Measurements from ENCODE around the gene ACMSD. TPM values are rescaled to one million over a fixed set of nuclear protein-coding genes. Genes with fewer than 3 reads are reported as not detected.
A peak's percentile ranks its signal among the peaks of the same experiment; 100 is the strongest.

The ACMSD gene
- polyA plus RNA-seq, 2 donors = not detected

DNA sequence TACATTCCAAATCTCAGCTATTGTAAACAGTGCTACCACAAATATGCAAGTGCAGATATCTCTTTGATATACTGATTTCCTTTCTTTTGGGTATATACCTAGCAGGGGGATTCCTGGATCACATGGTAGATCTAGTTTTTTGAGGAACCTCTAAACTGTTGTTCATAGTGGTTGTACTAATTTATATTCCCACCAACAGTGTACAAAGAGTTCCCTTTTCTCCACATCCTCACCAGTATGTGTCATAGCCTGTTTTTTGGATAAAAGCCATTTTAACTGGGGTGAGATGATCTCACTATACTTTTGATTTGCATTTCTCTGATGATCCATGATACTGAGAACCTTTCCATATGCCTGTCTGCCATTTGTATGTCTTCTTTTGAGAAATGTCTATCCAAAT lies 73.9 kb downstream of the ACMSD start:
- H3K9me3 ChIP-seq (ENCODE audit: control insufficient read depth in 2 of 2, insufficient read depth in 1 of 2, low read depth in 1 of 2, low read length in 1 of 2) = no peaks in the 10 kb centered on the region
- no peaks in the 10 kb centered on the region for H3K36me3 ChIP-seq (ENCODE audit: control insufficient read depth in 2 of 2, insufficient read depth in 2 of 2, low read length in 1 of 2)
- H3K27me3 ChIP-seq (ENCODE audit: control insufficient read depth in 1 of 2, insufficient read depth in 2 of 2, low read length in 2 of 2) = no peaks in the 10 kb centered on the region
- peaks cover 1 to 3% of the 10 kb centered on the region in 2 donors for H3K4me1 ChIP-seq (ENCODE audit: control insufficient read depth in 2 of 2, insufficient read depth in 2 of 2, low read length in 1 of 2)
- H3K4me3 ChIP-seq (ENCODE audit: low read depth in 1 of 2, low read length in 2 of 2) = no peak overlapping the region
- H3K27ac ChIP-seq (ENCODE audit: low read depth in 2 of 2, low read length in 1 of 2) = no peak overlapping the region

DNA sequence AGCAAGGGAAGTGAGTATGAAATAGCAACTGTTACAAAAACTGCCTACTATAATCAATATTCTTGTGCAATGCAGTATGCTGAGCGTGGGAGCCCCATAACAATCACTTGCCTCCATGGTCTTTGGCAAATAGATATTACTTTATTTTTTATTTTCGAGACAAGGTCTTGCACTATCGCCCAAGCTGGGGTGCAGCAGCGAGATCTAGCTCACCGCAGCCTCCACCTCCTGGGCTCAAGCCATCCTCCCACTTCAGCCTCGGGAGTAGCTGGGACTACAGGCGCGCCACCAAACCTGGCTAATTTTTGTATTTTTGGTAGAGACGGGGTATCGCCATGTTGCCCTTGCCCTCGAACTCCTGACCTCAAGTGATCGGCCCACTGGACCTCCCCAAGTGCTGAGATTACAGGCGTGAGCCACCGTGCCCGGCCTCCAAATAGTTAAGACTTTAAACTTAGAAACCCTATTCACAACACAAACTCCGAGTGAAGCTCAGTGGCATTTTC lies 79.0 kb downstream of the ACMSD start:
- Histone ChIP-seq H3K9me3 (ENCODE audit: control insufficient read depth in 2 of 2, insufficient read depth in 1 of 2, low read depth in 1 of 2, low read length in 1 of 2) (no peaks in the 10 kb centered on the region), H3K4me1 (ENCODE audit: control insufficient read depth in 2 of 2, insufficient read depth in 2 of 2, low read length in 1 of 2) (peaks cover 3% of the 10 kb centered on the region in 2 donors), H3K4me3 (ENCODE audit: low read depth in 1 of 2, low read length in 2 of 2) (peak overlapping the region; percentile 61 to 96), H3K27me3 (ENCODE audit: control insufficient read depth in 1 of 2, insufficient read depth in 2 of 2, low read length in 2 of 2) (no peaks in the 10 kb centered on the region), H3K27ac (ENCODE audit: low read depth in 2 of 2, low read length in 1 of 2) (peak overlapping the region; percentile 98 to 99), H3K36me3 (ENCODE audit: control insufficient read depth in 2 of 2, insufficient read depth in 2 of 2, low read length in 1 of 2) (no peaks in the 10 kb centered on the region)
- 32 to 33% methylated on average over 16 of the region's 16 CpGs for WGBS, 2 donors

DNA sequence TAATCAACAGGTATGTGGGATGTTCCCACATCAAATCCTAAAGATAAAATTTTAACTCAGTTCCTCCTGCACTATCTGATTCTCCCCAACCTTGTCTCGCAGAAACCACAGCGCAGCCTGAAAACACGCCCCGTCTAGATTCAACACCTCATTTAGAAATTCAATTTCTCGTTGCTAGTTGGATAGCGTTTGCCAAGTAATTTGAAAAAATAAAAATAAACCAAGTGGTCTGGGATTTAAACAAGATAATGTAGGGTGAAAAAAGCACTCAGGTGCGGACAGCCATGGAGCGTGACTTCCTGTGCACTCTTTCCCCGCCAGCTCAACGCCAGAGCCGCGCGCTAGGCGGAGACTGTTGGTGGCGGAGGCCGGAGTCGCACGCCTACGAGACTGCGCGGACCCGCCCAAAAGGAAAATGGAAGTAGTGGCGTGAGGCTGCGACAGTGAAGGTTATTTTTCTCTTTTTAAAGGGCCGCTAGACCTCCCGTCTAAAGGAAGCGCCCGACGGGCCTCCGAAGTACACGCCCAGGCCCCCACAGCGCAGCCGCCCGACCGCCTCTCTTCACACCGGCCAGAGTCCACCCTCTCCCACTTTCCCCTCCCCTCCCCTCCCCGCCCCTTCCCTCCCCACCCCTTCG lies 79.6 kb downstream of the ACMSD start:
- Histone ChIP-seq H3K27ac (ENCODE audit: low read depth in 2 of 2, low read length in 1 of 2) (peak overlapping the region; percentile 98 to 99), H3K36me3 (ENCODE audit: control insufficient read depth in 2 of 2, insufficient read depth in 2 of 2, low read length in 1 of 2) (no peaks in the 10 kb centered on the region), H3K4me1 (ENCODE audit: control insufficient read depth in 2 of 2, insufficient read depth in 2 of 2, low read length in 1 of 2) (peaks cover 3% of the 10 kb centered on the region in 2 donors), H3K27me3 (ENCODE audit: control insufficient read depth in 1 of 2, insufficient read depth in 2 of 2, low read length in 2 of 2) (no peaks in the 10 kb centered on the region), H3K9me3 (ENCODE audit: control insufficient read depth in 2 of 2, insufficient read depth in 1 of 2, low read depth in 1 of 2, low read length in 1 of 2) (no peaks in the 10 kb centered on the region), H3K4me3 (ENCODE audit: low read depth in 1 of 2, low read length in 2 of 2) (peak overlapping the region; percentile 61 to 96)
- 0 to 1% methylated on average over 32 to 38 of the region's 38 CpGs for WGBS, 2 donors

DNA sequence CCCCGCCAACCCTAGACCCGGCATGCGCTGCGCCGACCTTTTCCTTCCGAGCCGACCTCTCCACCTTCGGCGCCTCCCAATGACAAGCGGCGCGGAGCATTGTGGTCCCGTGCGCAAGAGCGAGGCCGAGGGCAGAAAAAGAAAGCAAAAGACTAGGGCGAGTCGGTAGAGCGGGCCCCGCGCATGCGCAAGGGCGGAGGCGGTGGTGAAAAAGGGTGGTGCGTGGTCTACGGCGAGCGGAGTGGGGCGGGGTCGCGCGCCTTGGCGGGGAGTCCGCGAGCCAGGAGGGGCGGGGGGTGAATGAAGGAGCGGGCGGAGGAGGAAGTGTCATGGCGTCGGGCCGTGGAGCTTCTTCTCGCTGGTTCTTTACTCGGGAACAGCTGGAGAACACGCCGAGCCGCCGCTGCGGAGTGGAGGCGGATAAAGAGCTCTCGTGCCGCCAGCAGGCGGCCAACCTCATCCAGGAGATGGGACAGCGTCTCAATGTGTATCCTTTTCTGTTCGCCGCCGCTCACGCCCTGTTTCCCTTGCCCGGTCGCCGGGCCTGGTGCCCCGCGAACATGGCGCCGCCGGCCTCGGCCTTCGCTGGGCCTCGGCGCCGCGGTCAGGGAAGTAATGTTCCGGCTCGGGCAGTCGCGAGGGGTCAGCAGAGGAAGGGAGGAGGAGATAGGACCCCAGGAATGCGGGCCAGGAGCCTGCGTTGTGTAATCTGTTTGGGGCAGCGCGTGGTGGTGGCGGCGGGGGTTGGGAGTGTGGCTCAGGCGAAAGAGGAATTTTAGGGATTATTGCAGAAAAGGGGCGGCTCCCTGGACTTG lies 80.3 kb downstream of the ACMSD start, which contains the start of gene CCNT2:
Gene CCNT2 (plus strand): TSS at position 297 of the 815 bp plus-strand sequence. CDS start 33 bp downstream, at position 330.
- H3K27ac ChIP-seq (ENCODE audit: low read depth in 2 of 2, low read length in 1 of 2) = peak within 1 kb of the TSS; percentile 98 to 99
- peaks cover 3% of the 10 kb centered on the region in 2 donors for H3K4me1 ChIP-seq (ENCODE audit: control insufficient read depth in 2 of 2, insufficient read depth in 2 of 2, low read length in 1 of 2)
- H3K9me3 ChIP-seq (ENCODE audit: control insufficient read depth in 2 of 2, insufficient read depth in 1 of 2, low read depth in 1 of 2, low read length in 1 of 2) = no peaks in the 10 kb centered on the region
- no peaks in the 10 kb centered on the region for H3K27me3 ChIP-seq (ENCODE audit: control insufficient read depth in 1 of 2, insufficient read depth in 2 of 2, low read length in 2 of 2)
- WGBS, 2 donors = 0% methylated on average over 83 of the region's 83 CpGs
- H3K36me3 ChIP-seq (ENCODE audit: control insufficient read depth in 2 of 2, insufficient read depth in 2 of 2, low read length in 1 of 2) = no peaks in the 10 kb centered on the region
- H3K4me3 ChIP-seq (ENCODE audit: low read depth in 1 of 2, low read length in 2 of 2) = peak within 1 kb of the TSS; percentile 96 to 98

DNA sequence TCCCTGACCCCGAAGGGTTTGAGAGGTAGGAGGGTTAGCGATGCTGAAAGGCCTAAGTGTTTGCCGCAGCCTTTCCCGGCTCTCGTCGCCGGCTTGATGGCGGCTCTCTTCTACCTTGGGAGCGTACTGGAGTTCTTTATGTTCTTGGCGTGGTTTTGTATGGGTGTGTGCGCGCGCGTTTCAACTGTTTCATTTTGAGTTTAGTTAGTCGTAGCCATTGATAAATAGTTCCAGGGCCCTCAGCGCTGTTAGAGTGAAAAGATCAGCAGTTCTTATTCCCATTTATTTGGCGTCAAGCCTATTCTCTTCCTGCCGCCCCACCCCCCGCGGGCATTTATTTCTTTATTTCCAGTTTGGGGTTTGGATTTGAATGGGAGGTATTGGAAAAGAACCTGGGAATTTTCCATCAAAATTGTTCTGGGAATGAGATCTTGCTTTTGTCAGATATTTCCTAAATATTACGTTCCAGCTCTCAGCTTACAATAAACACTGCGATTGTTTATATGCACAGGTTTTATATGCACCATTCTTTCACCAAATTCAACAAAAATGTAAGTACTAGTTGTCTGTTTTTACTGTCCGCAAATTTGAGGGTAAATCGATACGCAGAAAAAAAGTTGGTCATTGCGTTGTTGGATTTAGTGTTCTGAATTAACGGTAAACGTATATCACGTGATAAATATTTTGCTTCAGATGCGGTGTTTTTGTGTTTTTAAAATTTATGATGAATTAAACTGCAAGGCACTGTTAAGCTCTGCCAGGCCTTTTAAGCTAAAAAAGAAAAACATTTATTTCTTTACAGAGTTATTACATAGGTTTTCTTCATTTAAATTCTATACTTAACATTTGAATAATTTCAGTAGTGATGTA lies 81.2 kb downstream of the ACMSD start:
- peak overlapping the region; percentile 96 to 98 for H3K4me3 ChIP-seq (ENCODE audit: low read depth in 1 of 2, low read length in 2 of 2)
- 1 to 2% methylated on average over 30 of the region's 30 CpGs for WGBS, 2 donors
- peak overlapping the region; percentile 98 to 99 for H3K27ac ChIP-seq (ENCODE audit: low read depth in 2 of 2, low read length in 1 of 2)
- no peaks in the 10 kb centered on the region for H3K9me3 ChIP-seq (ENCODE audit: control insufficient read depth in 2 of 2, insufficient read depth in 1 of 2, low read depth in 1 of 2, low read length in 1 of 2)
- H3K27me3 ChIP-seq (ENCODE audit: control insufficient read depth in 1 of 2, insufficient read depth in 2 of 2, low read length in 2 of 2) = no peaks in the 10 kb centered on the region
- no peaks in the 10 kb centered on the region for H3K36me3 ChIP-seq (ENCODE audit: control insufficient read depth in 2 of 2, insufficient read depth in 2 of 2, low read length in 1 of 2)
- H3K4me1 ChIP-seq (ENCODE audit: control insufficient read depth in 2 of 2, insufficient read depth in 2 of 2, low read length in 1 of 2) = peaks cover 3% of the 10 kb centered on the region in 2 donors

DNA sequence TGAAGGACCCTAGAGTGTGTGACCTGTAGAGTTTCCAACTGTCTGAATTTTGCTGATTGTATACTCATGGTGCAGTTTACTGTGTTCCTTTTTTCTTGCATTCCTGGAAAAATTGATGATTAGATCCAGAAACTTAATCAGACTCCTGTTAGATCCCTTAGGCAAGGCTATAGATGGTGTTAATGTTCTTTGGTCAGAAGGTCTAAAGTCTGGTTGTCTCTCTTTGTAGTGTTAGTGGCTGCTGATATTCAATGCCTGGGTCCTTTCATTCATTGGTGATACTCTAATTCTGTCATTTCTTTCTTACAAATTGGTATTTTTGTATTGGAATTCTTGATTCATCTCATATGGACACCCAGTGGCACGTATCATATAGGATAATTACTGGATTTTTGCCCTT lies 86.5 kb downstream of the ACMSD start:
- WGBS, 2 donors = 93 to 97% methylated on average over 1 of the region's 1 CpG
- Histone ChIP-seq H3K4me3 (ENCODE audit: low read depth in 1 of 2, low read length in 2 of 2) (no peak overlapping the region), H3K36me3 (ENCODE audit: control insufficient read depth in 2 of 2, insufficient read depth in 2 of 2, low read length in 1 of 2) (no peaks in the 10 kb centered on the region), H3K4me1 (ENCODE audit: control insufficient read depth in 2 of 2, insufficient read depth in 2 of 2, low read length in 1 of 2) (peaks cover 0 to 3% of the 10 kb centered on the region in 2 donors), H3K9me3 (ENCODE audit: control insufficient read depth in 2 of 2, insufficient read depth in 1 of 2, low read depth in 1 of 2, low read length in 1 of 2) (no peaks in the 10 kb centered on the region), H3K27ac (ENCODE audit: low read depth in 2 of 2, low read length in 1 of 2) (no peak overlapping the region), H3K27me3 (ENCODE audit: control insufficient read depth in 1 of 2, insufficient read depth in 2 of 2, low read length in 2 of 2) (no peaks in the 10 kb centered on the region)

DNA sequence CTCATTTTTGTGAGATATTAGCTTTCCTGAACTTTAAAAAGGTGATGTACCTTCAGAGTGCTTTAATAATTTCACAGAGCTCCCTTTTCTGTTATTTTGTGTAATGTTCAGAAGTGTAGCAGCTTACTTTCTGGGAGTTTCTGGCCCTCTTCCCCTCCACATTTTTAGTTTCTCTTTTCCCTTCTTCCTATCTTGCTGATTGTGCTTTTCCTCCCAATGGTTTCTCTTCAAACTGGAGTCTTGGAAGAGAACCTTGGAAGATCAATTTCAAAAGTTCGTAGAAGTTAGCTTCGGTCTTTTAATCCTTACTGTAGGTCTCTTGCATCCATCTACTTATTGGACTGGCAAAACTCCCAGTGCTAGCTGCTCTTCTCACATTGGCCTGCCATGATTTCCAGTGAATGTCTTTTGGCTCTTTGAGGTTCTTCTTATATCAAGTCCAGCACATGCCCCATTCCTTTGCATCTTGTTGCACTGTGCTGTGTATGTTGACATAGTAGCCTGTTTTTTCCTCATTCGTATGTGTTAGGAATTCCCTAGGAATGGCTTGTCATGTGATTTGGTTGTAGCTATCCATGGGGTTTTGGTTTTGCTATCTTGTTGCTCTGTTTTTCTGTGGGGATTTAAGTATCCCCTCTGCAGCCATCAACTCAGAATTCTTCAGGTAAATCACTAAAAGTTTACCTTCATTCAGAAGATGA lies 88.0 kb downstream of the ACMSD start:
- 69 to 73% methylated on average over 3 of the region's 3 CpGs for WGBS, 2 donors

DNA sequence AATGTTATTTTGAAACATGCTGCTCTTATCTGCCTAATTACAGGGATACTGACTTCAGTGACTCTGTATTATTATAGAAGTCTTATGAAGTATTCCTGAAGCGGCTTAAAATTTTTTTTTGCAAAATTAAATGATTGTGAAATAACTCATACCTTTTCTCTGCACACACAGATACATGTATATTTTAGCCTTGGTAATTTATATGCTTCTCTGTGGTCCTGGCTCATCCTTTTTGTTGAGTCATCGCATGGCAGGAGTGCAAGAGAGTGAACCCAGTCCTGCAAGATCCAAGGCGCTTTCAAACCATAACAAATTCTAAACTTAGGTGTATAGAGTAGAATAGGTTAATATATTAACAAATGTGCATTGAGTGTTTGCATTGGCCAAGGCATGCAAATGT lies 88.8 kb downstream of the ACMSD start:
- H3K4me3 ChIP-seq (ENCODE audit: low read depth in 1 of 2, low read length in 2 of 2) = no peak overlapping the region
- 60 to 70% methylated on average over 3 of the region's 3 CpGs for WGBS, 2 donors
- no peaks in the 10 kb centered on the region for H3K36me3 ChIP-seq (ENCODE audit: control insufficient read depth in 2 of 2, insufficient read depth in 2 of 2, low read length in 1 of 2)
- H3K27ac ChIP-seq (ENCODE audit: low read depth in 2 of 2, low read length in 1 of 2) = no peak overlapping the region
- H3K4me1 ChIP-seq (ENCODE audit: control insufficient read depth in 2 of 2, insufficient read depth in 2 of 2, low read length in 1 of 2) = peaks cover 0 to 3% of the 10 kb centered on the region in 2 donors
- H3K27me3 ChIP-seq (ENCODE audit: control insufficient read depth in 1 of 2, insufficient read depth in 2 of 2, low read length in 2 of 2) = no peaks in the 10 kb centered on the region
- no peaks in the 10 kb centered on the region for H3K9me3 ChIP-seq (ENCODE audit: control insufficient read depth in 2 of 2, insufficient read depth in 1 of 2, low read depth in 1 of 2, low read length in 1 of 2)

More for the DNA sequence above, 88.0 kb downstream of the ACMSD start:
- Histone ChIP-seq H3K27me3 (ENCODE audit: control insufficient read depth in 1 of 2, insufficient read depth in 2 of 2, low read length in 2 of 2) (no peaks in the 10 kb centered on the region), H3K27ac (ENCODE audit: low read depth in 2 of 2, low read length in 1 of 2) (no peak overlapping the region), H3K9me3 (ENCODE audit: control insufficient read depth in 2 of 2, insufficient read depth in 1 of 2, low read depth in 1 of 2, low read length in 1 of 2) (no peaks in the 10 kb centered on the region), H3K4me1 (ENCODE audit: control insufficient read depth in 2 of 2, insufficient read depth in 2 of 2, low read length in 1 of 2) (peaks cover 0 to 3% of the 10 kb centered on the region in 2 donors), H3K36me3 (ENCODE audit: control insufficient read depth in 2 of 2, insufficient read depth in 2 of 2, low read length in 1 of 2) (no peaks in the 10 kb centered on the region), H3K4me3 (ENCODE audit: low read depth in 1 of 2, low read length in 2 of 2) (no peak overlapping the region)

Measured in esophagus (tissue), 2 donors.